Stimulated activated CD4-positive, alpha-beta T cell treated with anti-CD3 and anti-CD28 coated beads, Interleukin-15, amount 100 ng/mL, for 1 hour (primary cell): Measurements from ENCODE around the gene ADGRB3.

ENCODE experiments used
- DNase-seq, 2 donors: peaks; one replicate each; pipeline ENCODE4 v3.0.0-alpha.2; 2020; ENCODE audit warnings: low read depth in 1 of 2, low spot score in 1 of 2

Gene ADGRB3

DNA sequence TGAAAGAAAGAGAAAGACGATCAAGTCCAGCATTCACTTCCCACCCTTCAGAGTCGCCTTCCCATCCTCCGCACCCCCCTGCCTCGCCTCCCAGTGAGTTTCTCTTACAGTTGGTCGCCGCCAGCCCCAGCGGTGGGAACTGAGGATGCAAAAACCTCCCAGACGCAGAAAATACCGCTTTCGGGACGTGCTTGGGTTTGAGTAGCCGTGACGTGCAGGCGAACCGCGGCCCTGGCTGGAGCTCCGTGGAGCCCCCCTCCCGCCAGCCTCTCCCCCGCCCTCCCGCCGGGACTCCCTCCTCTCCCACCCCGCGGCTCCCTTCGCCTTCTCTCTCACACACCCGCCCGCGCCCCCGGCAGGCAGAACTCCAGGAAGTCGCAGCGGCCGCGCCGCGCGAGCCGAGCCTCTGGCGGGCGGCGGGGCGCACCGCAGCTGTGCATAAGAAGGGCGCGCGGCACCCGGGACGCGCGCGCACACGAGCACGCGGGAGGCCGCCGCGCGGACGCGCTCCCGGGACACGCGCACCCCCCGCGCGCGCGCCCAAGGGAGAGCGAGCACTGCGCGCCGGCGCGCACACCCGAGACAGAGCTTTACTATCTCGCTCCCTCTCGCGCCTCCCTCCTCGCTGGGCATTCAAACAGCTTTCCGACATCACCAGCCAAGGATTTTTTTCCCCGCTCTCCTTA lies at the start of gene ADGRB3:
ADGRB3 (plus strand) TSS at position 557 of the 686 bp plus-strand sequence. CDS start 3,394 bp downstream, outside the sequence.
- DNase-seq, result no peak

DNA sequence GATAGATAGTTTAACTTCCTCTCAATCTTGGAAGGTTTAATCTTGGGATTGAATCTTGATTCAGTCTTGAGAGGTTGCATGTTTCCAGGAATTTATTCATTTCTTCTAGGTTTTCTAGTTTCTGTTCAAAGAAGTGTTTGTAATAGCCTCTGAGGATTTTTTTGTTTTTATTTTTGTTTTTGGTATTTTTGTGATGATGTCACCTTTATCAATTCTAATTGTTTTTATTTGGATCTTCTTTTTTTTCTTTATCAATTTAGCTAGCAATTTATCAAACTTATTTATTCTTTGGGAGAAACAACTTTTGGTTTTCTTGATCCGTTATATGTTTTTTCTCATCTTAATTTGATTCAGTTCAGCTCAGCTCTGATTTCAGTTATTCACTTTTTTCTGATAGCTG lies 41.5 kb upstream of the ADGRB3 start:
- DNase-seq, result no peak

DNA sequence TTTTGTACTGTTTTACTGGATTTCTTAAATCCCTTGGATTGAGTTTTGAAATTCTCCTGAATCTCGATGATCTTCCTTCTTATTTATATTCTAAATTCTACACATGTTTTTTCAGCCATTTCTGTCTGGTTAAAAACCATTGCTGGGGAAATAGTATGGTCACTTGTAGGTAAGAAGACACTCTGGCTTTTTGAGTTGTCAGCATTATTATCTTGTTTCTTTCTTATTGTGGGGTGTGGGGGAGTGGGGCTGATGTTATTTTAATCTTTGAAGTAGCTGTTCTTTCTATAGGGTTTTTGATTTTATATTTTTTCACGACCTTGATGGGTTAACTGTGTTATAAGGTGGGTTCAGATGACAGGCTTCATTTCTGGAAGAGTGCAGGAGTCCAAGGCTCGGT lies 37.4 kb upstream of the ADGRB3 start:
- DNase-seq, result no peak

DNA sequence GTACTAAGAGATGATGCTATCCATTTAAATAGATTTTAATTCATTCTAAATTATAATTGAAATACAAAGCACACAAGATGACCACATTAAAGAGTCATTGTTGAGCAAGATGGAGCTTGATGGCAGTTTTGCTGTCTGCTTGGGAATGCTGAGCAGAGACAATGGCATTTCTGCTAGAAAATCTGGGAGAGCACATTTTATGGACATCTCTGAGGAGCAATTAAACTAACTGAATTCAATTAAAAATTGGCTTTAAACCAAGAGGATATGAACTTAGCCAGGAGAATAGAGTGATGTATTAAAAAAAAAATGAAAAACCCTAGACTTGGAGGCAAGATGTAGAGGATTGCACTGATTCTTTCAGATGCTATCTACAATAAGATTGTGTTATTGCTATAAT lies 19.1 kb upstream of the ADGRB3 start:
- DNase-seq, result no peak

DNA sequence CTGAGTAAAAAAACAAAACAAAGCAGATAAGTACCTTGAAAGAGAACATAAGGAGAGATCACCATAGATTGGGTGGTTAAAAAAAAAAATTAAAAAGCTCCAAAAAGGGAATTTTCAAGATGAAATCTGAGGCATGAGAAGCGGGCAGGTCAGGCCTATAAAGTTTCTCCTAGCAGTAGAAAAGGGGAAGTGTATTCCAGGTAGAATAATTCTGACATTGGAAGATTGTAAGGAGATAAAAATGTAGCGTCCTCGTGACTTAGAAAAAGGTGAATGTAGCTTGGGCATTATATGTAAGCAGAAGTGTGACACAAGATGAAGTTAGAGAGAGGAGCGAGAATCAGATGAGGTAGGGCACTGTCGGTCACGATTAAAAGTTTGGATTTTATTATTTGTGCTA lies 9.1 kb upstream of the ADGRB3 start:
- no peak for DNase-seq

DNA sequence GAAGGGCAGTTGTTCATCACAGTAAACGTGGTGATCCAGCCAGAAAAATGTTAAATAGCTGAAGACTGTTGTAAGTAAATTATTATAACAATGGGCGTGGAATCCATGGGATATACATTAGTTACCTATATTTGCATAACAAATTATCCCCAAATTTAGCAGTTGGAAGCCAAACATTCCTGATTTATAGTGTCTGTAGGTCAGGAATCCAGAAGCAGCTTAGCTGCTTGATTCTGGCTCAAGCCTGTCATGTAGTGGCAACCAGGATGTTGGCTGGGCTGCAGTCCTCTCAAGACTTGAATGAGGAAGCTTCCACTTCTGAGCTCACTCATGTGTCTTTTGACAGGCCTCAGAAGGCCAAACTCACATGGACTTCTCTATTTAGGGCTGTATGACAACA lies 6.9 kb upstream of the ADGRB3 start:
- DNase-seq, result no peak

DNA sequence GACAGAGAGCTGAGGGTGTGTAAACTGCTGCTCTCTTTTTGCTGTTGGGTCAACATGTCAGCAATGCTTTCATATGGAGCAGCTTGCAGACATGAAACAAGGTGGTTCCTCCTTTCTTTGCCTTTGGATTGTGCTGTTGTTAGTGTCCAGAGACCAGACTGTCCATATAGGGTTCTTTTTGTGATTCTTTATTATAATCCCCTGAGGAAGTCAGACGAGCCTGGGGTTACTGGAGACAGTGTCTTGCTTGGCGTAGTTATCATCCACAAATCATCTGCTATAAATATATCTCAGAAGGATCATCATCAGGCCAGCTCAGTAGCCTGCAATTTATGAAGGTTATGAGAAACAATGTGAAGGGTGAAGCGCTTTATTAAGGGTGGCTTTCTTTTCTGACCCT lies 2.3 kb upstream of the ADGRB3 start:
- no peak for DNase-seq

DNA sequence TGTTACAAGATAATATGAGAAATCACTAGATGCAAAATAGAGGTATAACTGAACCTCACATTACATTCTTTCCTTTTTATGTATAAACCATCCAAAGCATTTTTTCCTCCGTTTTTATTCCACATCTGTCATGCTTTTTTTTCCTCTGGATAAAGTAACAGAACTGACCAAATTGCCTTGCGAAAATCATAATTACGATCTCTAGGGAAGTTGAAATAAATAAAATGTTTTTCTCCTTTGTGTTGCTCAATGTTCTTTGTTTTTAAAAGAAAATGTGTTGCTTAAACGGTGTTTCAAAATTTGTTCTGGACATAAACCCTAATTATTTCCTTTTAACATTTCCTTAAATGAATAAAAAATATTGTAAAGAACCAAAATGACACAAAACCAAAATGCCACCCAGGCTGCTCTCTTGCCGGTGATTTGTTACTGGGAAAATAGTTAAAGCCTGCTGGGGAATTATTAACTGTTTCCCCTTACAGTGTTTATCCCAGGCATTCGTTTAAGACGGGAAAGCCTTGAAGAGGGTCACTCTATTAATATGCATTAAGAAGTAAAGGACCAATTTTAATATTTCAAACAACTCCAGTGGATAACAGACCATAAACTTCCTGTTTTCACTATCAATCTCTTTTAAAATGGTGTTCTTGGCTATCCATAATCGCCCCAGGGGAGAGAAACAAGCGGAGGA lies 1.7 kb upstream of the ADGRB3 start:
- DNase-seq, result no peak

DNA sequence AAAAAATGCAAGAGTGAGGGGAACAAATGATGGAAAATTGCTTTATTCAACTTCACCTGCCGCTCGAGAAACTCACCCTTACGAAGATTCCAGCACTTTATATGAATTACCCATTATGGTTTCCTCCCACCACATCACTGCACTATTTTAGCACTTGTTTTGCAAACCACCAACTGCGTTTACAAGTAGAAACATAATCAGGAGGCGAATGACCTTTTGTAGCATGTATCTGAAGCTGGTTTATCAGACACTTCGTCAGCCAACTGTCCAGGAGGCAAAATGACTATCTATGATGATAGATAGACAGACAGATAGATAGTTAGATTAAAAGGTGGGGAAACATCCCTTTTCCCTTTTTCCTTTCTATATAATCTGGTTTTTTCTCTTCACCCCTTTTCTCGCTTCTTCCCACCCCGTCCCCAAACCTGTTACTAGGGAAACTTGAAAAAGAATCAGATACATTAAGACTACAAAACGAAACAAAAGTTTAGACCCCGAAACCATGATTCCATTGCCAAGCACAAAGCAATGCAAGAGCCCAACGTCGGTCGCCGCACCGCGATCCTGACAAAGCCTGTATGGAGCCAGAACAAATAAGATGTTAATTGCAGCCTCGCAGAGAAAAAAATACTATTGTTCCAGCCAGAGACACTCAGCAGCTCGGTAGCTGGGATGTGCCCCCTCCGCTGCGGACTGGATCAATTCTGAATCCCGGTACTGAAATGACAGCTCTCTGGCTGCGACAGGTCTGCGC lies 933 bp upstream of the ADGRB3 start:
- no peak for DNase-seq

DNA sequence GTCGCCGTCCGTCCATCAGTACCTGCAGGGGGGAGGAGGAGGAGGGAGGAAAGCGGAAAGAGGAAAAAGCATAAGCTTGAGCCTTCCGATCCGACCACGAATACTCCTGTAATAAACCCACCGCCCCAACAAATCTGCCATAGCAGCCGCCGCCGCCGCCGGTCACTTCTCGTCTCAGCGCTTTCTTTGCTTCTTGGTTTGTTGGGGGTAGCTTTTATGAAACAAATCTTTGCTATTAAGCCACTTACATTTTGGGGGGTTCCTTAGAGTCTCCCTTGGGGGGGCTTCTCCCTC lies 277 bp downstream of the ADGRB3 start:
- DNase-seq, result no peak

DNA sequence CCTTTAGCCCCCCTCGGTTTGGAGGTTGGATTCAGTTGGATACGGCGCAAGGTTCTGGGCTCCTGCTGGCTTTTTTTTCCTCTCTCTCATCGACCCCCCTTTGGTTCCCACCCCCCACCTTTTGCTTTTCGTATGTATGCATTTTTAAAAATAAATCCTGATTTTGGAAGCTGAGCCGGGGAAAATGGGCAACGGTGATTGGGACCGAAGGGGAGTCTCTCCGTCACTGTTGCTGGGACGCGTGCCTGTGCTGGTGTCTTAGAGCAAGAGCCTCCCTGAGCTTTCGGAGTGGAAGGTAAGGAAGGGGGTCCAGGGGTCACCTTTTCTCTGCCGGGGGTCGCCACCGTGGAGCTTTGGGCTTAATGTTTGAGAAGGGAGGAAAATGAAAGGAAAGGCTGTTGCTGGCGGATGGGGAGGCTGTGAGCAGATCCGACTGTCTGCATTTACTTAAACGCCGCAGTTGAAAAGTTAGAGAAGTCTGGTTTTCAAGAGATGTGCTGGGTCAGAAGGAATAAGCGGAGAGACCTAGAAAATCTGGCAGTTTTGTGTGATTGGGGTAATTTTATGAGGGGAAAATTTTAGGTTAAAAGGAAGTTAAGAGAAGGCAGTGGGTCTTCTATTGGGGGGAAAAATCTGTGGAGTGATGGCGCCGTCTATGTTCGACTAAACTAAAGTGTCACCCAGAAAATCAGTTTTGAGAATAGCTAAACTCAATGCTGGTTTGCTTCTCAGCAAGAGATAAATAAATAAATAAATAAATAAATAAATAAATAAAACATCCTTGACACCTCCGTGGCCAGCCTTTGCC lies 828 bp downstream of the ADGRB3 start:
- no peak for DNase-seq

DNA sequence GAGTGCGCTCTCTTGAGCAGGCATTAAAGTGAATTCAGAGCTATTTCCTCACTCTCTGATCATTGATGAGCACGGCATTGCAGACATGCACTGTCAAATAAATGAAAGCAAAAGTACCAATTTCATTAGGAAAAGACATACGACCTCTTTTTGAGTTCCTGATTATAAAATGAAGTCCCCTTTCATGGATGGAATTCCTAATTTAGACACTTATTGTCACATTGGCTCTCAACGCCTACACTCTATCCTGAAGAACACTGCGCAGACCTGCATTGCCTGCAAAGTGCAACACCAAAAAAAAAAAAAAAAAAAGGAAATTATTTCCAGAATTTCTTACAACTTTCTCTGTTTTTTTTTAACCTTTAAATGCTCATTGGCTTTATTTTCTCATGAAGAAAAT lies 1.6 kb downstream of the ADGRB3 start:
- DNase-seq, result no peak

DNA sequence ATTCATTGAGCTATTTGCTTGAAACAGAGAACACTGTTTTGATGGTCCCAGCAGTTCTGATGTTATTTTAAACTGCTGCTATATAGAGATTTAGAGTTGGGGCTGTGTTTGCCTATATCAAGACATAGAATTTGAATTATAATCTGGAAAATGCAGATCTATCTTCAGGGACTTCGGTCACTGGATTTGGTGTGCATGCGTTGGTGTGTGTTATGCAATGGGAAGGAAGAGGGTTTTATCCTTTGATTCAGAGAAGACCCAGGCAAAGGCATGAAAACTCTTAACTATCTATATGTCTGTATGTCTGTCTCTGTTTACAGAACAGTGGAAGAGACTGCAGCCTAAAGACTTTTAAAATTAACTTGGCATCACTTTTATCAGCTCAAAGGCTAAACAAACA lies 2.0 kb downstream of the ADGRB3 start:
- DNase-seq, result no peak

DNA sequence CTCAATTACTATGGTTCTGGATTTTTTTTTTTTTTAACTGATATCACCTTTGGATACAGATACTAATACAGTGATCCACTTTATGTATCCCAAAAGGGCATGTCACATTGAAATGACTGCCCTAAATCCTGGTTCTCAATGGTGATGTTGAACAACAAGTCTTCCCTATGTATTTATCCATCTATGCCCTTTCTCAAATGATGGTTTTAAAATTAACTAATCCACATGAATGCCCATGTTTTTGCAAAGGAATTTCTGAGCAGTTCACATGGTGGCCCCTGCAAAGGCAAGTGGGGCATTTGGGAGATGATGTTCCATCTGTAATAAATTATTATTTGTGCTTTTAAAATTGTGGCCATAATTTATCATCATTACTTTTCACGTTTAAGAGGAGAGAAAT lies 2.7 kb downstream of the ADGRB3 start:
- no peak for DNase-seq

DNA sequence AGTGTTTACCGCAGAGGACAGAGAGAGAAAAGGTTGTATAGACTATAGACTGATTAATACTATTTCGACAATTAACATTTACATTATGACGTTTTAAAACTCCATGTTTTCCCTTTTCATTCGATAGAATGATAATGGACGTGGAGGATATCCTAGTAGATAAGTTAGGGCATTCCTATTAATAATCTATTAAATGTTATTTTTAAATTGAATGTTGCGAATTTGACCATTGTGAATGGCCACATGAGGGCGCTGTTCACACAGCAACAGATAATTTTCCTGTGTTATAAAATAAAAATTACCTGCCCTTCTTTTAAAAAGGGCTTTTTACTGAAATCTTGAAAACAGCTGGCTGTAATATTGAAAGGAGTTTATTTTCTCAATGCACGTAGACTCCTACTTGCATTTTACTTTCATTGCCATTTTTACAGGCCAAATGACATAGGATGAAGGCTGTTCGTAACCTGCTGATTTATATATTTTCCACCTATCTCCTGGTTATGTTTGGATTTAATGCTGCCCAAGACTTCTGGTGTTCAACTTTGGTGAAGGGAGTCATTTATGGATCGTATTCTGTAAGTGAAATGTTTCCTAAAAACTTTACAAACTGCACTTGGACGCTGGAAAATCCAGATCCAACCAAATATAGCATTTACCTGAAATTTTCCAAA lies 3.3 kb downstream of the ADGRB3 start:
- DNase-seq, result no peak

DNA sequence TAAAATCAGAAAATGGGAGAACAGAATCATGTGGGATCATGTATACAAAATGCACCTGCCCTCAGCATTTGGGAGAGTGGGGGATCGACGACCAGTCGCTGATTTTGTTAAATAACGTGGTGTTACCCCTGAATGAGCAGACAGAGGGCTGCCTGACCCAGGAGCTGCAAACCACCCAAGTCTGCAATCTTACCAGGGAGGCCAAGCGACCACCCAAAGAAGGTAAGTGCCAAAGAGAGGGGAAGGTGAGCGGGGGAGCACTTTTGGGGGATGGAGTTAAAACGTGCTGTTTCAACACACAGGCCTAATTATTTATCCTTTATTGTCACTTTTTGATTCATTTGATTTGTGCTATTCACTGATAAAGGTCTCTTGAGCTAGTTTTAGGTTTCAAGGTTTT lies 4.1 kb downstream of the ADGRB3 start:
- DNase-seq, result no peak

DNA sequence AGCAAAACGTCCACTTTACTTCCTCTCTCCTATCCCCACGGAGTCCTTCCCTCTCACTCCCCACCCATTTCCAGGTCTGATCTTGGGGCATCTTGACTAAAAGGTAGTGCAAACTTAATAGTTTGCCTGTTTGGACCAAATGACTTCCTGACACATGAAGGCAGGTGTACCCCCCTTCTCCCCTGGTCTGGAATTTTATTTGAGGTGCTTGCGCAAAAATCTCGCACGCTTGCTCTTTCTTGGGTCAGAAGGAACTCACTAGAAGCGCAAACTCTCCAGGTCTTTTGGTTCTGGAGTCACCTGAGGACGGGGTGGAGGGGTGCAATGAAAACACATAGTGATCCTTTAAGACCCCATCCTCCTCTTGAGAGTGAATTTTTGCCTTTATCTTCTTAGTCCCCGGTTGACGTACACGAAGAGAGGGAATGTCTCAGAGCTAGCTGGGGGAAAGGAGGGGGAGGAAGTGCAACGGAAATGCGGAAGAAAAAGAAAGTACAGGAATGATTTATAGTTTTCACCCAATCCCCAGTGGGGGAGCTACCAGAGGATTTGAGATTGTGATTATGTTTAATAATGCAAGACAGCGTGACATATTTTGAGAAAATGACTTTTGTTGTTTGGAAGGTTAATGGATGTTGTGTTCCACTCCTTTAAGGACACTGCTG lies 4.9 kb downstream of the ADGRB3 start:
- no peak for DNase-seq

DNA sequence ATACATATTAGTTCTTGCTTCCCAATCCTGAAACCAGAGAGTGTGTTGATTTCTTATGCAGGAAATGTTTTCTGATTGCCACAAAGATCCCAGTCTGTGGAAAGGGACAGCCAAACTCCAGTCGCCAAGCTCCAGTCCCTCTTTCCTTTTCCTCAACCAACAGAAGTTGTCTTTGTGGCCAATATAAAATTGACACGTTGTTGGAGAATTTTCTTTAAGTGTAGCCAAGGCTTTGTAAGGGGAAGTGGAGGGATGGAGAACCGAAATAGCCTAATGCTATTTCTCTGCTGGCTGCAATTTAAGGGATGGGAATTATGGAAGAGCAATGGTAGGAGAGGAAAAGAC lies 5.4 kb downstream of the ADGRB3 start:
- no peak for DNase-seq

DNA sequence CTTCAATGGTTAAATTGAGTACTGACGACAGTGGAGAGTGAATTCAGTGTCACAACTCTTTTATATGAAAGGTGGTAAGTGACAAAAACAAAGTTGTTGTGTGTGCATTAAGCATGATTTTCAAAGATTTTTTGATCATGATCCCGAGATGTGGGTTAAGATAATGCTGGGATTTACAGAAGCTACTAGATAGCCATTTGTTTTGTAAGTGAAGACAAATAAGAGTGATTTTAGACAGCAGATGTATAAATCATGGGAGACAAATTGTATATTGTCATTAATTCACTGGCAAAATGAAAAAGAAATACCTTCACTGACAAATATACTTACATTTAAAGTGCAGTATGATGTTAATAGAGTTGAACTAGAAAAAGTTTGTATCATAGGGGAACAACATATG lies 6.1 kb downstream of the ADGRB3 start:
- DNase-seq, result no peak

DNA sequence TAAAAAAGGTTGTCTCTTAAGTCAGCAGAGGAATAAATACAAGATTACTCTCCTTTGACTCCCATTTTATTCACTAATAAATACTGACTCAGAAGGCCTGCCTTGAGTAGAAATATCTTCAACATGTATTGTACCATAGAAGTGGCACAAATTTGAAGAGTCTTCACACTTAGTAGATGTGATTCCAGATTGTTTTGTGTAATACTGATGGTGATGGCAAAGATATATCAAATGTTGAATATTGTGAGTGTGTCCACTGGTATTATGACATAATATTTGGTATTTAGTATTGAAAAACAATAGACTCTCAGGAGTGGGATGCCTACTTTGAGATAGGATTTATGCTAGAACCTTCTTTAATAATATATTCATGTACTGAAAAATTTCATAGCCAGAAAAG lies 7.0 kb downstream of the ADGRB3 start:
- DNase-seq, result no peak

DNA sequence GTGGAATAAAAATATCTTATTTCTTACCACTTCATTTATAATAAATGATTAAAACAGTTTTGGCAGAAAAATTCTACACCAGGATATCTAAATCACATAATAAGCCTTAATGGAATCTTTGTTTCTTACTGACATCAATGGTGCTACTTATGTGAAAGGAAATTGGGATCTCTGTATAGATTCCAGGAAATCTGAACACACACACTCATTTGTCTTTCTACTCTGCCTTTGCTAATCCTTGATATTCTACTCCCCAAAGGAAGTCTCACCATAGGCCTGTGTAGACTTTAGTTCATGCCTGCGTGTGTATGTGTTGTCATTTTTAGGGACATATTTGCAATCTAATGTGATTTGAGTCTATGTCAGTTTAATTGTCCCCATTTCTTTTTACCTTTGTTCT lies 7.9 kb downstream of the ADGRB3 start:
- no peak for DNase-seq
